ENCODE measurements around the gene ELMO3. TPM values are rescaled to one million over a fixed set of nuclear protein-coding genes. Genes with fewer than 3 reads are reported as not detected.

ELMO3 gene
- total and polyA plus RNA-seq, 2 of the 13 experiments (the other 11 are each of a cell fraction or from before 2014, with no cell fraction given) = 2.6 to 4.0 TPM

GRCh38 chr16:67164599-67165061 lies 34.3 kb upstream of the ELMO3 start, which contains the start of gene HSF4 (continued):
- TF ChIP-seq ZNF614 (CRISPR knock-in tag; IDR thresholded peaks at IDR 0.05; ENCODE audit: borderline replicate concordance) (peak; percentile 65; the same call in 1 of the 2 replicates), ZC3H13 (CRISPR knock-in tag; IDR thresholded peaks at IDR 0.05) (peak; percentile 95), HIC2 (CRISPR knock-in tag; IDR thresholded peaks at IDR 0.05; ENCODE audit: low read depth) (no peak), KLF12 (CRISPR knock-in tag; IDR thresholded peaks at IDR 0.05; ENCODE audit: borderline replicate concordance) (peak; percentile 96), ZNF570 (CRISPR knock-in tag; IDR thresholded peaks at IDR 0.05; ENCODE audit: borderline replicate concordance) (no peak), ATF4 (CRISPR knock-in tag; IDR thresholded peaks at IDR 0.05) (peak in 1 of 2 experiments; percentile 75; a peak in 2 of 4 replicates), MED13 (CRISPR knock-in tag; IDR thresholded peaks at IDR 0.05) (peak; percentile 77; the same call in 1 of the 2 replicates), FOXA1 (IDR thresholded peaks at IDR 0.05) (no peak), FOXA1 (CRISPR knock-in tag; IDR thresholded peaks at IDR 0.05) (peak; percentile 29; the same call in 1 of the 2 replicates), ZNF883 (CRISPR knock-in tag; IDR thresholded peaks at IDR 0.05; ENCODE audit: not compliant biosample characterization) (peak; percentile 86), ZNF83 (CRISPR knock-in tag; IDR thresholded peaks at IDR 0.05; ENCODE audit: borderline replicate concordance) (no peak), ARID4A (CRISPR knock-in tag; IDR thresholded peaks at IDR 0.05; ENCODE audit: borderline replicate concordance) (peak; percentile 81; the same call in 1 of the 2 replicates), ZBTB14 (CRISPR knock-in tag; IDR thresholded peaks at IDR 0.05) (peak; percentile 64), ZNF18 (CRISPR knock-in tag; IDR thresholded peaks at IDR 0.05; ENCODE audit: insufficient replicate concordance) (no peak), CC2D1A (CRISPR knock-in tag; IDR thresholded peaks at IDR 0.05) (no peak), RFXAP (CRISPR knock-in tag; IDR thresholded peaks at IDR 0.05; ENCODE audit: borderline replicate concordance) (peak; percentile 95), HMG20A (CRISPR knock-in tag; IDR thresholded peaks at IDR 0.05; ENCODE audit: borderline replicate concordance) (peak; percentile 66; the same call in 1 of the 2 replicates), NFIC (IDR thresholded peaks at IDR 0.05; ENCODE audit: low read length) (no peak), POLR2G (IDR thresholded peaks at IDR 0.05; ENCODE audit: low read depth, low read length) (peak; percentile 40; the same call in 1 of the 2 replicates)

All from HepG2 (cell line).